Fibroblast of the aortic adventitia (primary cell): ENCODE measurements around the gene CXCL16. TPM values are rescaled to one million over a fixed set of nuclear protein-coding genes. Genes with fewer than 3 reads are reported as not detected.

Experiments used
- DNase-seq: peaks from one replicate; pipeline ENCODE4 v3.0.0-alpha.2; 2010; ENCODE audit warnings: low read depth
- H3K4me3 ChIP-seq: 2 replicates; pipeline ENCODE4 v1.5.1; 2011; ENCODE audit warnings: low read depth, mild to moderate bottlenecking, control low read depth, low read length, moderate library complexity
- CTCF ChIP-seq: IDR thresholded peaks from 2 replicates; pipeline ENCODE4 v1.5.1; 2011; ENCODE audit warnings: mild to moderate bottlenecking, low read length, control low read depth, inconsistent platforms; ENCODE audit not compliant: insufficient read depth
- total RNA-seq: library from RNA; depleted of rRNA; stranded (reverse); fragments of >200 nt; gene quantifications from 2 replicates; pipeline ENCODE4 v1.2.3, GENCODE V29; 2012; ENCODE audit warnings: low replicate concordance

The CXCL16 gene
- total RNA-seq, 1 donor, result 2.6 TPM

- DNase-seq, result no peak
- no peak overlapping the region for H3K4me3 ChIP-seq
- TF ChIP-seq CTCF, result no peak
These were observed 29.9 kb upstream of the CXCL16 start for GRCh38 chr17:4769628-4770027.

- DNase-seq, result no peak
- no peak overlapping the region for H3K4me3 ChIP-seq
- TF ChIP-seq CTCF, result no peak
These were observed 28.6 kb upstream of the CXCL16 start for GRCh38 chr17:4768298-4768697.

- H3K4me3 ChIP-seq, result no peak overlapping the region
- TF ChIP-seq CTCF, result no peak
- DNase-seq, result no peak
These were observed 27.0 kb upstream of the CXCL16 start for GRCh38 chr17:4766723-4767122.

- DNase-seq, result no peak
These were observed 26.5 kb upstream of the CXCL16 start for GRCh38 chr17:4766201-4766600.

GRCh38 chr17:4764595-4764994, 24.9 kb upstream of the CXCL16 start:
- no peak overlapping the region for H3K4me3 ChIP-seq
- no peak for DNase-seq
- TF ChIP-seq CTCF, result no peak

More at GRCh38 chr17:4766201-4766600, 26.5 kb upstream of the CXCL16 start:
- H3K4me3 ChIP-seq, result no peak overlapping the region
- TF ChIP-seq CTCF, result no peak

GRCh38 chr17:4759776-4760236, 20.1 kb upstream of the CXCL16 start:
- no peak overlapping the region for H3K4me3 ChIP-seq
- no peak for DNase-seq
- TF ChIP-seq CTCF, result no peak

- DNase-seq, result no peak
- no peak overlapping the region for H3K4me3 ChIP-seq
- no peak for TF ChIP-seq CTCF
These were observed 13.7 kb upstream of the CXCL16 start for GRCh38 chr17:4753392-4753791.
